Peyer's patch (tissue), 4 donors: ENCODE results near the gene ATP7B. TPM values are rescaled to one million over a fixed set of nuclear protein-coding genes. Genes with fewer than 3 reads are reported as not detected.

Experiments used
- DNase-seq, 3 donors: peaks; one replicate each; pipeline ENCODE4 v3.0.0-alpha.2; 2017 to 2019
- H3K27ac ChIP-seq, 4 donors: fragments of 200-600 bp; sonication (generic); one replicate each; pipeline ENCODE4 v1.5.1; 2016 to 2019
- H3K27me3 ChIP-seq, 2 donors: fragments of 200-600 bp; sonication (generic); one replicate each; pipeline ENCODE4 v1.5.1; 2019
- H3K36me3 ChIP-seq, 3 donors: fragments of 200-600 bp; sonication (generic); one replicate each; pipeline ENCODE4 v1.5.1; 2016 to 2019
- H3K4me1 ChIP-seq, 4 donors: fragments of 200-600 bp; sonication (generic); one replicate each; pipeline ENCODE4 v1.5.1; 2016 to 2019
- H3K4me3 ChIP-seq, 4 donors: fragments of 200-600 bp; sonication (generic); 1 replicate in 3 of 4; 2 replicates in 1 of 4; pipeline ENCODE4 v1.5.1; 2016 to 2019; ENCODE audit warnings: mild to moderate bottlenecking in 1 of 4
- H3K9me3 ChIP-seq, 4 donors: fragments of 200-600 bp; sonication (generic); one replicate each; pipeline ENCODE4 v1.5.1; 2016 to 2019; ENCODE audit warnings: mild to moderate bottlenecking in 1 of 4
- POLR2A ChIP-seq, 2 donors: fragments of 450-650 bp; IDR thresholded peaks; one replicate each; pipeline ENCODE4 v1.5.1; 2017; ENCODE audit warnings: antibody characterized with exemption in 2 of 2, mild to moderate bottlenecking in 2 of 2, moderate library complexity in 2 of 2
- total RNA-seq, 4 donors: library from RNA; depleted of rRNA; stranded (reverse); fragments of >200 nt; gene quantifications; one replicate each; pipeline ENCODE4 v1.1.0, GENCODE V29; 2016
- TF ChIP-seq, protein P1 (sequence below), 6 experiments: fragments of 450-650 bp in 4 of 6; fragments of 200-600 bp in 2 of 6; sonication (generic) in 1 of 6; IDR thresholded peaks; one replicate each; pipeline ENCODE4 v1.5.1; 2017 to 2019; ENCODE audit warnings: antibody characterized with exemption in 6 of 6, mild to moderate bottlenecking in 3 of 6, moderate library complexity in 1 of 6

ATP7B gene
- total RNA-seq, 4 donors from 2014 or later: 5.0 to 40.2 (median 33.0) TPM

DNA sequence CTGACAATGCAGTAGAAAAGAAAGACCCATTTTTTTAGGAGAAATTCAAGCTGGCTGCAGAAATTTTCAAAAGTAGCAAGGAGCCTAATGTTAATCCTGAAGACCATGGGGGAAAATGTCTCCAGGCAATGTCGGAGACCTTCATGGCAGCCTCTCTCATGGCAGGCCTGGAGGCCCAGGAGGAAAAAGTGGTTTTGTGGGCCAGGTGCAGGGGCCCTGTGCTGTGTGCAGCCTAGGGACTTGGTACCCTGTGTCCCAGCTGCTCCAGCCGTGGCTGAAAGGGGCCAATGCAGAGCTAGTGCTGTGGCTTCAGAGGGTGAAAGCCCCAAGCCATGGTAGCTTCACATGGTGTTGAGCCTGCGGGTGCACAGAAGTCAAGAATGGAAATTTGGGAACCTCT lies 5.0 kb upstream of the ATP7B start:
- H3K36me3 ChIP-seq: peaks cover 0 to 23% (median 0%) of the 10 kb centered on the region in 3 donors
- peaks cover 0 to 14% (median 1%) of the 10 kb centered on the region in 4 donors for H3K4me1 ChIP-seq

DNA sequence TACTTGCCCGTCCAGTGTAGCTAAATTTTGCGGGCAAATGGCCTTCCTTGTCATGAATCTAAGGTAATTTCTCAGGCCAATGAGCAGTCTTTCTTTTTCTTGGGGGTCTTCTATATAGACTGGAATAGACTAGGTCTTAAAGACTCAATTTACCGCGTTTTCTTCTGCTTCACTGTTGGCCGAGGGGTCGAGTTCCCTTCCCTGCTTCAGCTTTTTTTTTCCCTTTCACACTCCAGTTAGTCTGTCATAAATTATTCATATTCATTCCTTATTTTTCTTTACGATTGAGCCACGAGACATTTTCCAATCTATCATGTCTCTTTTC lies 1.2 kb upstream of the ATP7B start:
- Histone ChIP-seq H3K36me3 (no peaks in the 10 kb centered on the region), H3K9me3 (no peaks in the 10 kb centered on the region), H3K27ac (peak overlapping the region; percentile 59 to 74 (median 66)), H3K4me3 (peak overlapping the region; percentile 77 to 90 (median 87)), H3K27me3 (no peaks in the 10 kb centered on the region), H3K4me1 (peaks cover 0 to 18% (median 4%) of the 10 kb centered on the region in 4 donors)
- no peak for DNase-seq
- TF ChIP-seq, protein P1, sequence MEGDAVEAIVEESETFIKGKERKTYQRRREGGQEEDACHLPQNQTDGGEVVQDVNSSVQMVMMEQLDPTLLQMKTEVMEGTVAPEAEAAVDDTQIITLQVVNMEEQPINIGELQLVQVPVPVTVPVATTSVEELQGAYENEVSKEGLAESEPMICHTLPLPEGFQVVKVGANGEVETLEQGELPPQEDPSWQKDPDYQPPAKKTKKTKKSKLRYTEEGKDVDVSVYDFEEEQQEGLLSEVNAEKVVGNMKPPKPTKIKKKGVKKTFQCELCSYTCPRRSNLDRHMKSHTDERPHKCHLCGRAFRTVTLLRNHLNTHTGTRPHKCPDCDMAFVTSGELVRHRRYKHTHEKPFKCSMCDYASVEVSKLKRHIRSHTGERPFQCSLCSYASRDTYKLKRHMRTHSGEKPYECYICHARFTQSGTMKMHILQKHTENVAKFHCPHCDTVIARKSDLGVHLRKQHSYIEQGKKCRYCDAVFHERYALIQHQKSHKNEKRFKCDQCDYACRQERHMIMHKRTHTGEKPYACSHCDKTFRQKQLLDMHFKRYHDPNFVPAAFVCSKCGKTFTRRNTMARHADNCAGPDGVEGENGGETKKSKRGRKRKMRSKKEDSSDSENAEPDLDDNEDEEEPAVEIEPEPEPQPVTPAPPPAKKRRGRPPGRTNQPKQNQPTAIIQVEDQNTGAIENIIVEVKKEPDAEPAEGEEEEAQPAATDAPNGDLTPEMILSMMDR (IDR thresholded peaks at IDR 0.05): no peak
- no peak for TF ChIP-seq POLR2A (IDR thresholded peaks at IDR 0.05)

More for the DNA sequence above, 5.0 kb upstream of the ATP7B start:
- no peak for DNase-seq
- TF ChIP-seq, protein P1 (IDR thresholded peaks at IDR 0.05): no peak
- no peak for TF ChIP-seq POLR2A (IDR thresholded peaks at IDR 0.05)
- no peaks in the 10 kb centered on the region for H3K9me3 ChIP-seq
- H3K27ac ChIP-seq: no peak overlapping the region
- no peak overlapping the region for H3K4me3 ChIP-seq
- H3K27me3 ChIP-seq: no peaks in the 10 kb centered on the region

- DNase-seq: peak; percentile 99 to 100 (median 100)
- Histone ChIP-seq H3K4me1 (peaks cover 0 to 18% (median 4%) of the 10 kb centered on the region in 4 donors), H3K9me3 (no peaks in the 10 kb centered on the region), H3K27ac (peak within 1 kb of the TSS; percentile 70 to 78 (median 72)), H3K36me3 (no peaks in the 10 kb centered on the region), H3K27me3 (no peaks in the 10 kb centered on the region), H3K4me3 (peak within 1 kb of the TSS; percentile 77 to 90 (median 87))
- TF ChIP-seq, protein P1 (IDR thresholded peaks at IDR 0.05): no peak
- TF ChIP-seq POLR2A (IDR thresholded peaks at IDR 0.05): peak; percentile 44 to 45
These were observed 622 bp upstream of the ATP7B start, which contains the start of gene ALG11 for GRCh38 chr13:52011632-52012511. Gene ALG11, plus strand, starts transcription at chr13:52012398. Its CDS starts 21 bp downstream, at chr13:52012419.

- Histone ChIP-seq H3K4me1 (peaks cover 0 to 28% (median 6%) of the 10 kb centered on the region in 4 donors), H3K27ac (no peak overlapping the region), H3K4me3 (no peak overlapping the region), H3K36me3 (no peaks in the 10 kb centered on the region), H3K9me3 (no peaks in the 10 kb centered on the region), H3K27me3 (no peaks in the 10 kb centered on the region)
- TF ChIP-seq POLR2A (IDR thresholded peaks at IDR 0.05): no peak
- TF ChIP-seq, protein P1 (IDR thresholded peaks at IDR 0.05): no peak
- no peak for DNase-seq
These were observed 1.3 kb downstream of the ATP7B start for GRCh38 chr13:52009946-52010345.

DNA sequence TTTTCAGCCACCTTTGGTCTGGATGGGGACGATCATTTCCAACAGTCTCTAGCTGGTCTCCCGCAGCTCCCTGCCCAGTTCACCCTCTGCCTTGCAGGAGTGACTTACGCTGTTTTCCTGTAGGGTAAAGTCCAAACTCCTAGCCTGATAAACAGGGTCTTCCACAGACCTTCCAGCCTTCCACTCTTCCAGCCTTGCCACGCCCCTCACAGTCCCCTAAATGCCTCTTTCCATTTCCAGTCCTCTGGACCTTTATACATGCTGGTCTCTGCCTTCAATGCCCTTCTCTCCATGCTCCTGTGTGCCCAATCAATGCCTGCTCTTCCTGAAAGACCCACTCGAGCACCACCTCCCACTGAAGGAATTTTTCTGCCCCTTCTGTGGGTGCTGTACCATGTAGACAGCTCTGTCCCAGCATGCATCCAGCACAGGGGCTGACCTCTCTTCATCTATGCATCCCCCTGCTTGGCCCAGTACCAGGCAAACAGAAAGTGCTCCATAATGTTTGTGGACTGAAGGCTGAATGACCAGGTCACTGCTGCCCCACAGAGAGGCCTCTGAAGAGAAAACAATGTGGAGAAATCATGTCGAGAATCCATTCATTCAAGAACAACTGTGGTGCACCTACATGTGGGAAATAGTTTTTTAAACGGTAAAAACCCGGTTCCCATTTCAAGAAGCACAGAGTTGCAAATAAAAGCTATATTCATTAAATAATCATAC lies 4.6 kb downstream of the ATP7B start:
- Histone ChIP-seq H3K27ac (peak overlapping the region in 2 of 4 donors; percentile 39 to 59), H3K36me3 (no peaks in the 10 kb centered on the region), H3K4me3 (peak overlapping the region in 1 of 4 donors; percentile 21), H3K27me3 (no peaks in the 10 kb centered on the region), H3K9me3 (no peaks in the 10 kb centered on the region), H3K4me1 (peaks cover 0 to 22% (median 6%) of the 10 kb centered on the region in 4 donors)
- DNase-seq: no peak
- TF ChIP-seq, protein P1 (IDR thresholded peaks at IDR 0.05): no peak
- TF ChIP-seq POLR2A (IDR thresholded peaks at IDR 0.05): no peak
